Measurements from ENCODE around the gene FAM107B.

Gene FAM107B

GRCh38 chr10:14523286-14523685, 251.4 kb downstream of the FAM107B start:
- Histone ChIP-seq H3K4me2 (ENCODE audit: low read length) (no peak overlapping the region), H3K4ac (ENCODE audit: low read depth, low read length) (no peak overlapping the region), H3K4me3 (ENCODE audit: low read length) (no peak overlapping the region), H3K79me2 (ENCODE audit: control insufficient read depth, insufficient read depth, low read length) (no peaks in the 10 kb centered on the region), H3K27ac (ENCODE audit: low read depth, low read length) (no peak overlapping the region), H2BK120ac (ENCODE audit: low read depth, low read length) (no peak overlapping the region), H3K9ac (ENCODE audit: low read length) (no peak overlapping the region), H3K27me3 (ENCODE audit: insufficient read depth, low read length, poor library complexity) (no peaks in the 10 kb centered on the region), H3K56ac (ENCODE audit: low read length) (no peak overlapping the region), H2BK15ac (replicated peaks; ENCODE audit: low read depth) (no peak overlapping the region), H2BK5ac (ENCODE audit: low read length) (no peak overlapping the region), H3K18ac (ENCODE audit: low read length) (no peak overlapping the region), H3K79me1 (ENCODE audit: low read length) (no peaks in the 10 kb centered on the region), H3K23ac (ENCODE audit: low read length) (no peak overlapping the region), H3K4me1 (ENCODE audit: control insufficient read depth, low read depth, low read length) (no peaks in the 10 kb centered on the region), H2AK5ac (ENCODE audit: low read length) (no peak overlapping the region), H3K36me3 (ENCODE audit: control insufficient read depth, insufficient read depth, low read length) (no peaks in the 10 kb centered on the region), H4K5ac (ENCODE audit: low read length) (no peak overlapping the region), H4K8ac (ENCODE audit: low read depth, low read length) (no peak overlapping the region)
- WGBS (ENCODE audit: extremely low coverage, insufficient coverage, low lambda C conversion rate), result no CpG with 5 or more reads among the region's 10 CpGs
- DNase-seq, result no peak

- Histone ChIP-seq H3K4me3 (ENCODE audit: low read length) (no peak overlapping the region), H2BK5ac (ENCODE audit: low read length) (no peak overlapping the region), H3K27ac (ENCODE audit: low read depth, low read length) (no peak overlapping the region), H3K4me1 (ENCODE audit: control insufficient read depth, low read depth, low read length) (no peaks in the 10 kb centered on the region), H3K4ac (ENCODE audit: low read depth, low read length) (no peak overlapping the region), H3K79me1 (ENCODE audit: low read length) (no peaks in the 10 kb centered on the region), H3K36me3 (ENCODE audit: control insufficient read depth, insufficient read depth, low read length) (no peaks in the 10 kb centered on the region), H3K56ac (ENCODE audit: low read length) (no peak overlapping the region), H3K18ac (ENCODE audit: low read length) (no peak overlapping the region), H3K4me2 (ENCODE audit: low read length) (no peak overlapping the region), H4K5ac (ENCODE audit: low read length) (no peak overlapping the region), H2BK120ac (ENCODE audit: low read depth, low read length) (no peak overlapping the region), H2BK15ac (replicated peaks; ENCODE audit: low read depth) (no peak overlapping the region), H3K79me2 (ENCODE audit: control insufficient read depth, insufficient read depth, low read length) (no peaks in the 10 kb centered on the region), H2AK5ac (ENCODE audit: low read length) (no peak overlapping the region), H4K8ac (ENCODE audit: low read depth, low read length) (no peak overlapping the region), H3K9ac (ENCODE audit: low read length) (no peak overlapping the region), H3K27me3 (ENCODE audit: insufficient read depth, low read length, poor library complexity) (no peaks in the 10 kb centered on the region), H3K23ac (ENCODE audit: low read length) (no peak overlapping the region)
- DNase-seq, result peak; percentile 29
- WGBS (ENCODE audit: extremely low coverage, insufficient coverage, low lambda C conversion rate), result no CpG with 5 or more reads among the region's 7 CpGs
These were observed 254.9 kb downstream of the FAM107B start for GRCh38 chr10:14519785-14520184.

DNA sequence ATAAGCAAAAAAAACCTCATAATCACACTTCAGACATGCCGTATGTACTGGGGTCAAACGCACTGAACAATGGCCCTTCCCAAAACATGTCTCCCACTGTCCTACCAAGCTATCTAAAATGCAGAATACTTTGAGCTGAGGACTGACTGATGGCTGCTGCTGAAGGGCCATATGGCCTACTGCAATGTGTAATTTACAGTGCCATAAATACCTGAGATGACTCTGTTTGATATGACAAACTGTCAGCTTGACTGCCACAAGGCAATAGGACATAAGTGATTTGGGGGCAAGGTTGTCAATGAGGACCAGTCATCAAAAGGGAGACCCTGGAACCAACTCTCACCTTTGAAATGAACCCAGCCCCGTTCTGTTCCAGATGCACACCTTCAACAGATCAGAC, 256.5 kb downstream of the FAM107B start:
- Histone ChIP-seq H3K4ac (ENCODE audit: low read depth, low read length) (no peak overlapping the region), H2BK120ac (ENCODE audit: low read depth, low read length) (no peak overlapping the region), H3K79me2 (ENCODE audit: control insufficient read depth, insufficient read depth, low read length) (no peaks in the 10 kb centered on the region), H4K5ac (ENCODE audit: low read length) (no peak overlapping the region), H3K36me3 (ENCODE audit: control insufficient read depth, insufficient read depth, low read length) (no peaks in the 10 kb centered on the region), H3K4me2 (ENCODE audit: low read length) (no peak overlapping the region), H2BK15ac (replicated peaks; ENCODE audit: low read depth) (no peak overlapping the region), H4K8ac (ENCODE audit: low read depth, low read length) (no peak overlapping the region), H3K56ac (ENCODE audit: low read length) (no peak overlapping the region), H3K27ac (ENCODE audit: low read depth, low read length) (no peak overlapping the region), H3K4me3 (ENCODE audit: low read length) (no peak overlapping the region), H3K79me1 (ENCODE audit: low read length) (no peaks in the 10 kb centered on the region), H3K27me3 (ENCODE audit: insufficient read depth, low read length, poor library complexity) (no peaks in the 10 kb centered on the region), H3K9ac (ENCODE audit: low read length) (no peak overlapping the region), H3K18ac (ENCODE audit: low read length) (no peak overlapping the region), H2AK5ac (ENCODE audit: low read length) (no peak overlapping the region), H3K23ac (ENCODE audit: low read length) (no peak overlapping the region), H2BK5ac (ENCODE audit: low read length) (no peak overlapping the region), H3K4me1 (ENCODE audit: control insufficient read depth, low read depth, low read length) (no peaks in the 10 kb centered on the region)
- WGBS (ENCODE audit: extremely low coverage, insufficient coverage, low lambda C conversion rate), result no CpG with 5 or more reads among the region's 3 CpGs
- DNase-seq, result no peak

DNA sequence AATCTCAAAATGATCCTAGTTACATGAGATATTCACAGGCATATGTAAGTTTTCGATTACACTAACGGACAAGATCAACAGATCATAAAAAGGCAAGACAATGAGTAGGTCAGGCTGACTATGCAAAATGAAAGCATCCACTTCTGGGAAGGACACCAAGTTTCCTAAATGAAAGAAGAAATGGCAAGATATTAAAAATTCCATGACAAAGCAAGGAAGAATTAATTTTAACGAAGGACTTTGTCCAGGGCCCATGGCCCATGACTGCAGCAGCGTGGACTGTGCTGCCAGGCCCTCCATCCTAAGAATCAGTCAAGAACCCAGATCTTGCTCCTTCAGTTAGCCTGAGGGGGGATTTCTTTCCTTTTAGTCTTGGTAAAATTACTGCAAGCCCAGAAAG, 261.6 kb downstream of the FAM107B start:
- H2BK120ac ChIP-seq (ENCODE audit: low read depth, low read length), result no peak overlapping the region
- H3K56ac ChIP-seq (ENCODE audit: low read length), result no peak overlapping the region
- no peak for DNase-seq
- H4K5ac ChIP-seq (ENCODE audit: low read length), result no peak overlapping the region
- no peak overlapping the region for H2BK15ac ChIP-seq (replicated peaks; ENCODE audit: low read depth)
- no peaks in the 10 kb centered on the region for H3K4me1 ChIP-seq (ENCODE audit: control insufficient read depth, low read depth, low read length)
- WGBS (ENCODE audit: extremely low coverage, insufficient coverage, low lambda C conversion rate), result no CpG with 5 or more reads among the region's 4 CpGs
- H3K4me3 ChIP-seq (ENCODE audit: low read length), result no peak overlapping the region
- no peak overlapping the region for H3K27ac ChIP-seq (ENCODE audit: low read depth, low read length)
- no peaks in the 10 kb centered on the region for H3K27me3 ChIP-seq (ENCODE audit: insufficient read depth, low read length, poor library complexity)
- no peak overlapping the region for H3K9ac ChIP-seq (ENCODE audit: low read length)
- H3K36me3 ChIP-seq (ENCODE audit: control insufficient read depth, insufficient read depth, low read length), result no peaks in the 10 kb centered on the region
- H3K79me1 ChIP-seq (ENCODE audit: low read length), result no peaks in the 10 kb centered on the region
- no peak overlapping the region for H2AK5ac ChIP-seq (ENCODE audit: low read length)
- no peak overlapping the region for H3K23ac ChIP-seq (ENCODE audit: low read length)
- no peak overlapping the region for H2BK5ac ChIP-seq (ENCODE audit: low read length)
- no peak overlapping the region for H3K18ac ChIP-seq (ENCODE audit: low read length)
- H3K4me2 ChIP-seq (ENCODE audit: low read length), result no peak overlapping the region
- H3K4ac ChIP-seq (ENCODE audit: low read depth, low read length), result no peak overlapping the region
- no peak overlapping the region for H4K8ac ChIP-seq (ENCODE audit: low read depth, low read length)
- H3K79me2 ChIP-seq (ENCODE audit: control insufficient read depth, insufficient read depth, low read length), result no peaks in the 10 kb centered on the region

DNA sequence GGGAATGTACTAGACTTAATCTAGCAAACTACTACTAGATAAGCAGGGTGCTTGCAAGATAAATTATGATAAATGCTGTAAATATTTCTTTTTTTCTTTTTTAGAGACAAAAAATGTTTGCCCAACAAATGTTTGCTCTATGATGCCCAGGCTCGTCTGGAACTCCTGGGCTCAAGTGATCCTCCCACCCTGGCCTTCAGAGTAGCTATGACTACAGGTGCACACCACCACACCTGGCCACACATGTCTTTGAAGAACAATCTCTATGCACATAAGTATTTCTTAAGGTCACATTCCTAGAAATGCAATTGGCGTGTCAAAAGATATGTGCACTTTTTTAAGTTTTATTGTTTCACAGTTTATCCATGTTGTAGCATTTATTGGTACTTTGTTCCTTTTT, 264.4 kb downstream of the FAM107B start:
- Histone ChIP-seq H3K4me3 (ENCODE audit: low read length) (no peak overlapping the region), H4K5ac (ENCODE audit: low read length) (no peak overlapping the region), H3K36me3 (ENCODE audit: control insufficient read depth, insufficient read depth, low read length) (no peaks in the 10 kb centered on the region), H3K23ac (ENCODE audit: low read length) (no peak overlapping the region), H2BK15ac (replicated peaks; ENCODE audit: low read depth) (no peak overlapping the region), H2BK120ac (ENCODE audit: low read depth, low read length) (no peak overlapping the region), H3K4me1 (ENCODE audit: control insufficient read depth, low read depth, low read length) (no peaks in the 10 kb centered on the region), H3K4me2 (ENCODE audit: low read length) (no peak overlapping the region), H3K56ac (ENCODE audit: low read length) (no peak overlapping the region), H3K27ac (ENCODE audit: low read depth, low read length) (no peak overlapping the region), H2BK5ac (ENCODE audit: low read length) (no peak overlapping the region), H3K79me1 (ENCODE audit: low read length) (no peaks in the 10 kb centered on the region), H3K27me3 (ENCODE audit: insufficient read depth, low read length, poor library complexity) (no peaks in the 10 kb centered on the region), H2AK5ac (ENCODE audit: low read length) (no peak overlapping the region), H3K79me2 (ENCODE audit: control insufficient read depth, insufficient read depth, low read length) (no peaks in the 10 kb centered on the region), H3K9ac (ENCODE audit: low read length) (no peak overlapping the region), H3K18ac (ENCODE audit: low read length) (no peak overlapping the region), H3K4ac (ENCODE audit: low read depth, low read length) (no peak overlapping the region), H4K8ac (ENCODE audit: low read depth, low read length) (no peak overlapping the region)
- no peak for DNase-seq
- WGBS (ENCODE audit: extremely low coverage, insufficient coverage, low lambda C conversion rate), result no CpG with 5 or more reads among the region's 2 CpGs

DNA sequence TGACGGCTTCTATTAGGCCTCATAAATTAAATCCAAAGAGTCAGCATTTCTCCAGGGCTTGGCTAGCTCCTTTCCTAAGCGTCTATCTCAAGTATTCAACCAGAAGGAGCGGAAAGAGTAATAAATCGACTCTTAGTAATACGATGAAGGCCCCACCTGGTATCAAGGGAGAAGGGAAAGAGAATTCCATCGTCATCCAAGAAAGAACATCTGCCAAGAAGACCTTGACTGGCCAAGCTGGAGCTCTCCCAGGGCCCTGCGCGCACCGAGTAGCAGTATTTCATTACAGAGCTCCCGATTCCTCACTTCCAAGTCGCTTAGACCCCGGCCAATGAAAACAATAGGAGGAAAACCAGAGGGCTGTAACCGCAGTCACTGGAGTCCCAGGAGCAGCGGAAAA, 266.0 kb downstream of the FAM107B start:
- Histone ChIP-seq H3K27me3 (ENCODE audit: insufficient read depth, low read length, poor library complexity) (no peaks in the 10 kb centered on the region), H3K4me3 (ENCODE audit: low read length) (no peak overlapping the region), H3K79me1 (ENCODE audit: low read length) (no peaks in the 10 kb centered on the region), H3K4me2 (ENCODE audit: low read length) (no peak overlapping the region), H3K9ac (ENCODE audit: low read length) (no peak overlapping the region), H3K4me1 (ENCODE audit: control insufficient read depth, low read depth, low read length) (no peaks in the 10 kb centered on the region), H2BK5ac (ENCODE audit: low read length) (no peak overlapping the region), H3K4ac (ENCODE audit: low read depth, low read length) (no peak overlapping the region), H2BK120ac (ENCODE audit: low read depth, low read length) (no peak overlapping the region), H3K56ac (ENCODE audit: low read length) (no peak overlapping the region), H2AK5ac (ENCODE audit: low read length) (no peak overlapping the region), H3K79me2 (ENCODE audit: control insufficient read depth, insufficient read depth, low read length) (no peaks in the 10 kb centered on the region), H4K8ac (ENCODE audit: low read depth, low read length) (no peak overlapping the region), H3K23ac (ENCODE audit: low read length) (no peak overlapping the region), H3K18ac (ENCODE audit: low read length) (no peak overlapping the region), H2BK15ac (replicated peaks; ENCODE audit: low read depth) (no peak overlapping the region), H4K5ac (ENCODE audit: low read length) (no peak overlapping the region), H3K36me3 (ENCODE audit: control insufficient read depth, insufficient read depth, low read length) (no peaks in the 10 kb centered on the region), H3K27ac (ENCODE audit: low read depth, low read length) (no peak overlapping the region)
- no peak for DNase-seq
- WGBS (ENCODE audit: extremely low coverage, insufficient coverage, low lambda C conversion rate), result no CpG with 5 or more reads among the region's 14 CpGs

Measured in mesendoderm (in vitro differentiated cells).